ENCODE results near the gene ANXA1. TPM values are rescaled to one million over a fixed set of nuclear protein-coding genes. Genes with fewer than 3 reads are reported as not detected.
"Not testable (repeated sequence)": the region's sequence is repeated elsewhere in the genome, so short reads cannot be mapped to it uniquely, and the experiment has no call there.

The ANXA1 gene, protein sequence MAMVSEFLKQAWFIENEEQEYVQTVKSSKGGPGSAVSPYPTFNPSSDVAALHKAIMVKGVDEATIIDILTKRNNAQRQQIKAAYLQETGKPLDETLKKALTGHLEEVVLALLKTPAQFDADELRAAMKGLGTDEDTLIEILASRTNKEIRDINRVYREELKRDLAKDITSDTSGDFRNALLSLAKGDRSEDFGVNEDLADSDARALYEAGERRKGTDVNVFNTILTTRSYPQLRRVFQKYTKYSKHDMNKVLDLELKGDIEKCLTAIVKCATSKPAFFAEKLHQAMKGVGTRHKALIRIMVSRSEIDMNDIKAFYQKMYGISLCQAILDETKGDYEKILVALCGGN
- 100 to 1,000 TPM; 204 TPM for total RNA-seq

DNA sequence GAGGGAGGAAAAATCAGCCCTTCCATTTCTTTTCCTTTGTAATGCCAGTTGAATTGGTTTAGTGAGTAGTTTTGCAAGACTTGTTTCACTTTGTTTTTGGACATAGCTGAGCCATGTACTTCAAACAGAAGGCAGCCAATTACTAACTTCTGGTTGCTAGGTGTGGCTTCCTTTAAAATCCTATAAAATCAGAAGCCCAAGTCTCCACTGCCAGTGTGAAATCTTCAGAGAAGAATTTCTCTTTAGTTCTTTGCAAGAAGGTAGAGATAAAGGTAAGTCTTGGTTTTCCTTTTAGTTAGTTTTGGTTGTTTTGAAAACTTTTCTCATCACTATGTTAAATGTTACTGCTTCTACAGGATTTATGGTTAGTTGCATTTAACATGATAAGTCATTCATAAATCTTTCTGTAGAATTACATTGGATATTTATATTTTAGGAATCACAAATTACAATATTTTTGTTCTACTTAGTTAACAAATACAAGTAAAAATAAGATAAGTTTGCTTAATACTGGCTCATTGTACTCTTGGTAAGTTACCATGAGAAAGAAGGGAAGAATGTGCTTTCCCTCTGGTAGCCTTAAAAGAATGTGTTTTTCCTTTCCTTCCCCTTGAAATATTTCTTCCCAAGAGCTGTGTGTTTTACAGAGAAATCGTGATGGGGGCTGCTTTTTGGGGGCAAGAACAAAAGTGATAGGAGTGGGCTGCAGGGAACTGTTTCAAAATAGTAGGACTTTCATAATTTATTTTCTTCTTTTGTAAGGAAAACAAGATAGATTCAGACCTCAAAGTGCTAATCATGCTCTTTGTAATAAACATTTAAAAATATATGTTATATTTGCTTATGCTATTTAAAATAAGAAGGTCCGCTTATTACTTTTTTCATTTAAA lies at the start of gene ANXA1:
TSS of gene ANXA1 (plus strand) at position 213 of the 890 bp plus-strand sequence. CDS start 6,671 bp downstream, outside the sequence.
- POLR2A ChIA-PET: interaction anchor here (1.1 to 3.4 kb wide), 9 partner anchors 8 to 1384 kb away, joined by 3 to 22 read pairs (median 4); no protein-coding TSS in a partner anchor
- H3K27me3 Mint-ChIP-seq: no peaks in the 10 kb centered on the region

DNA sequence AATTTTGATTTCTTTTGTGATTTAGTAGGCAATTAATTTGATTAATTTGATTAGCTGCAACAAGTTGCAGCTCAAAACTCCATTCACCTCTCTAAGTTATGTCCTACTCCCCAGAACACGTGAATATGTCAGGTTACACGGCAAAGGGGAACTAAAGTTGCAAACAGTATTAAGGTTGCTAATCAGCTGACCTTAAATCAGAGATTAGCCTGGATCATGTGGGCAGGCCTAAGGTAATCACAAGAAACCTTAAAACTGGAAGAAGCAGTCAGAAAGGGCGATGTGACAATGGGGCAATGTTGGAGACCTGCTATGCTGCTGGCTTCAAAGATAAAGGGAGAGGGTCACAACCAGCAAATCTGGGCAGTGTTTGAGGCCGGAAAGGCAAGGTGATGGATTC lies 47.3 kb upstream of the ANXA1 start:
- CTCF ChIA-PET: interaction anchor here (0.9 to 2.2 kb wide), 3 partner anchors 12 to 79 kb away, joined by 3 to 6 read pairs (median 5); no protein-coding TSS in a partner anchor
- Mint-ChIP-seq H3K27me3 (peaks cover 12% of the 10 kb centered on the region), H3K36me3 (ENCODE audit: low read depth) (no peaks in the 10 kb centered on the region), H3K4me1 (no peaks in the 10 kb centered on the region), H3K9me3 (no peaks in the 10 kb centered on the region), H3K27ac (no peak overlapping the region), H3K4me3 (no peak overlapping the region)
- no peak for DNase-seq
- POLR2A ChIA-PET: no interaction called here

More for the DNA sequence above, at the start of gene ANXA1:
- DNase-seq: no peak
- CTCF ChIA-PET: interaction anchor here (0.7 to 1.3 kb wide), 4 partner anchors 21 to 1877 kb away, joined by 3 read pairs; no protein-coding TSS in a partner anchor
- Mint-ChIP-seq H3K9me3 (no peaks in the 10 kb centered on the region), H3K27ac (peak within 1 kb of the TSS; percentile 90), H3K4me1 (peaks cover 72% of the 10 kb centered on the region), H3K4me3 (peak within 1 kb of the TSS; percentile 88), H3K36me3 (ENCODE audit: low read depth) (peaks cover 22% of the 10 kb centered on the region)

DNA sequence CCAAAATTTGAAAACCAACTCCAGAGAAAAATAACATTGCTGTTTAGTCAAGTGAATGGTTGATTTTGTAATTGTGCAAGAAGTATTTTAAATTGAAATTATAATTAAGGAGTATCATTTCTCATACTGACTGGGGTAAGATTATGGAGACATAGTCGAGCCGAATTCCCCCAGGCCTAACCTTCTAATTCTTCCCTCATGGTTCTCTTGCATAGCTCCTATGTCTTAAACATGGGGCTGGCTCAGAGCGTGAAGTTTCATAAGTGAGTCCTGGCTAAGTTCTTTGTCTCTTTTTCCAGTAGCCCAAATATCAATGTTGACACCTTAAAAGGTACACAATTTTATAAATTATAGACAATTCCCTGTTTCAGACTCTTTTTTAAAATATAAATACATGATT lies 46.7 kb upstream of the ANXA1 start:
- Mint-ChIP-seq H3K4me1 (no peaks in the 10 kb centered on the region), H3K36me3 (ENCODE audit: low read depth) (no peaks in the 10 kb centered on the region), H3K27ac (no peak overlapping the region), H3K4me3 (no peak overlapping the region), H3K27me3 (peaks cover 12% of the 10 kb centered on the region), H3K9me3 (no peaks in the 10 kb centered on the region)
- DNase-seq: no peak
- ChIA-PET POLR2A (no interaction called here), CTCF (interaction anchor here (1.0 to 2.2 kb wide), 2 partner anchors 13 to 79 kb away, joined by 5 to 6 read pairs; no protein-coding TSS in a partner anchor)

DNA sequence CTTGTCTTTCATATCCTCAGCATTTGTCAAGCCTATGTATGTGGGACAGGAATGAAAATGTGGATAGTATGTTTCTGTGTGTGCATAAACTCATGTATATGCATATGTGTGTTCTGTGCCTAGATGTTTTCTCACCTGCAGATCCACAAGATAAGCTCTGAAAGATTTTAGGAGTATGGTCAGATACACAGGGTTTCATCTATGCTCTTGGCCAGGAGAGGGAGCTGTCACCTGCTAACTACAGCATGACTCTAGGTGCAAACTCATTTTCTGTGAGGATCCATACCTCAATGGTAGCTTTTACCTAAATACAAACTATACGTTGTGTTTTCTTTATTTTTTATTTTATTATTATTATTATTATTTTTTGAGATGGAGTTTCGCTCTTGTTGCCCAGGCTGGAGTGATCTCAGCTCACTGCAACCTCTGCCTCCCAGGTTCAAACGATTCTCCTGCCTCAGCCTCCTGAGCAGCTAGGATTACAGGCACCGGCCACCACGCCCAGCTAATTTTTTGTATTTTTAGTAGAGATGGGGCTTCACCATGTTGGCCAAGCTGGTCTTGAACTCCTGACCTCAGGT lies 44.1 kb upstream of the ANXA1 start:
- not testable (repeated sequence) for H3K4me1 Mint-ChIP-seq; H3K36me3 Mint-ChIP-seq (ENCODE audit: low read depth); H3K9me3 Mint-ChIP-seq; H3K27ac Mint-ChIP-seq; H3K27me3 Mint-ChIP-seq; H3K4me3 Mint-ChIP-seq
- ChIA-PET CTCF (interaction anchor here (0.6 to 5.5 kb wide), 32 partner anchors 9 to 1250 kb away, joined by 3 to 78 read pairs (median 6); partner anchors contain the start of gene ANXA1), POLR2A (interaction anchor here (0.8 to 1.2 kb wide), 3 partner anchors 45 to 75 kb away, joined by 4 to 6 read pairs (median 5); partner anchors contain the start of gene ANXA1)
- DNase-seq: peak; percentile 69

DNA sequence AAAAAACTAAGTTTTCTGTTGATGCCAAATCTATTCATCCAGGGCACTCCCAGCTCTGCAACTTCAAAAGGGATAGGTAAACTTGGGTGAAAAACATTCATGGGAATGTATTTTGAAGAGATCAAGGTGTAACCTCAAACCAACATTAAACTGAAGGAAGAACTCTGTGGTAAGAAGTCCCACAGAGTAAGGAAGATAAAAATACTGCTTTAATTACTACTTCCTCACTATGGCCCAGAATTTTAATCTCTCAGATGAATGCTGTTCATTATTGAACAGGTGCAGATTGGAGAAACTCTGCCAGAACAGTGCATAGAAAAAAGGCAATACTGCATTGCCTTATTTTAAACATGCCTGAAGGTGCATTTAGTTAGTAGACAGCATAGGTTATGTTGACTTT lies 37.6 kb upstream of the ANXA1 start:
- H3K4me3 Mint-ChIP-seq: no peak overlapping the region
- no peak for DNase-seq
- no peaks in the 10 kb centered on the region for H3K9me3 Mint-ChIP-seq
- no peak overlapping the region for H3K27ac Mint-ChIP-seq
- no peaks in the 10 kb centered on the region for H3K27me3 Mint-ChIP-seq
- no peaks in the 10 kb centered on the region for H3K36me3 Mint-ChIP-seq (ENCODE audit: low read depth)
- H3K4me1 Mint-ChIP-seq: peaks cover 31% of the 10 kb centered on the region
- POLR2A ChIA-PET: no interaction called here
- CTCF ChIA-PET: interaction anchor here (1.7 kb wide), 1 partner anchor 86 kb away, joined by 5 read pairs; no protein-coding TSS in a partner anchor

DNA sequence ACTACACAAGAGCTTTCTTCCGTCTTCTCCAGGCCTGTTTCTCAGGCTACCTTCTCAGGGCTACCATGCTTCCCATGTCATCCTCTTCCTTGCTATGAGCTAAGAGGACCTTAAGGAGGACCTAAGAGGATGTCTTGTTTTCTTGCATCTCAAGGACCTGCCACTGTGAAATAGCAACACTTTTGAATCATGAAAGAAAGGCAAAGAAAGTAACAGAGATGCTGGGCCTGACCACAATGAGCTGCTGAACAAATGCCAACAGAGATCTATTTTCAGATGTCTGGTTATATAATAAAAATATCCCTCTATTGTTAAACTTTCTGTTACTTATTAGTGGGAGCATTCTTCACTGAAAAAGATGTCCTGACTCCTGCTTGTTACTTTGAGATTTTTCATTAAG lies 36.7 kb upstream of the ANXA1 start:
- CTCF ChIA-PET: interaction anchor here (0.6 to 1.7 kb wide), 4 partner anchors 16 to 86 kb away, joined by 3 to 5 read pairs (median 4); no protein-coding TSS in a partner anchor
- no peak overlapping the region for H3K27ac Mint-ChIP-seq

DNA sequence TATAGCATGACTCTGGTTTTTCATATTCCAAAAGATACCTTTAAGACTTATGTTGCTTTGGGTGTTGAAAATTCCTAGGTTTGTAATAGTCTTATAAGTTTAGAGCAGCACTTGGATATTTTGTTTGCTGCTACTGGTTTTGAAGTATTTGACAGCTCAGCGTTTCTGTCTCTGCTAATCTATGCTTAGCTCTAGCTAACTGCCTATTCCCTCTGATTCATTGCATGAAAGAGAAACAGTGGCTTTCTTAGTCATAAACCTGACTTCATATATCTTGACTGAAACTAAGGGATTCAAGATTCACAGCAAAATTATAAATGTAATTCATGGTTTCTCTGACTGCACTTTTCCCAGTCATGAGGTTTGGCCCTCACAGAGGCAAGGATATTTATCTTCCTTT lies 35.6 kb upstream of the ANXA1 start:
- H3K4me1 Mint-ChIP-seq: peaks cover 31% of the 10 kb centered on the region
- no peaks in the 10 kb centered on the region for H3K27me3 Mint-ChIP-seq
- no peaks in the 10 kb centered on the region for H3K36me3 Mint-ChIP-seq (ENCODE audit: low read depth)
- POLR2A ChIA-PET: no interaction called here
- no peak overlapping the region for H3K27ac Mint-ChIP-seq
- H3K9me3 Mint-ChIP-seq: no peaks in the 10 kb centered on the region
- DNase-seq: no peak
- CTCF ChIA-PET: interaction anchor here (0.7 to 2.8 kb wide), 3 partner anchors 9 to 68 kb away, joined by 3 to 10 read pairs (median 4); no protein-coding TSS in a partner anchor
- H3K4me3 Mint-ChIP-seq: no peak overlapping the region

More for the DNA sequence above, 36.7 kb upstream of the ANXA1 start:
- Mint-ChIP-seq H3K36me3 (ENCODE audit: low read depth) (no peaks in the 10 kb centered on the region), H3K27me3 (no peaks in the 10 kb centered on the region), H3K4me3 (no peak overlapping the region), H3K4me1 (peaks cover 31% of the 10 kb centered on the region), H3K9me3 (no peaks in the 10 kb centered on the region)
- no peak for DNase-seq
- POLR2A ChIA-PET: interaction anchor here (1.2 kb wide), 1 partner anchor 16 kb away, joined by 4 read pairs; no protein-coding TSS in a partner anchor

DNA sequence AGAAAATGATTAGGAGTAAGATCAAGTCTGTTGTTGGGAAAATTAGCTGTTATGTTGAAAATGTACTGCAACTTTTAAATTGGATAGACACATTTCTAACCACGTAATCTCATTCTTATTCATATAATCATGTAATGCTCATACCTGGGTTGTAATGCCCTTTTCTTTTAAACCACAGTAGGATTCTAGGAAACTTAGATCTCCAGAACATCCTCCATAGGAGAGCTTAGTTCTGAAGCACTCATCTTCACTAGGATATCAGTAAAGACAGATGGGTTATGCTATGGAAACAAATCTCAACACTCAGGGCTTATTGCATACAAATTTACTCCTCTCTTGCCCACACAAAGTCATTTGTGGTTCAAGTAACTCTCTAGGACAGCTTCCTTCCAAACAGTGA lies 34.8 kb upstream of the ANXA1 start:
- Mint-ChIP-seq H3K9me3 (no peaks in the 10 kb centered on the region), H3K4me3 (no peak overlapping the region), H3K4me1 (peaks cover 35% of the 10 kb centered on the region), H3K27me3 (no peaks in the 10 kb centered on the region), H3K27ac (no peak overlapping the region), H3K36me3 (ENCODE audit: low read depth) (no peaks in the 10 kb centered on the region)
- ChIA-PET POLR2A (interaction anchor here (0.7 to 1.0 kb wide), 2 partner anchors 21 to 36 kb away, joined by 3 read pairs; no protein-coding TSS in a partner anchor), CTCF (interaction anchor here (0.7 to 2.8 kb wide), 4 partner anchors 9 to 67 kb away, joined by 3 to 10 read pairs (median 4); no protein-coding TSS in a partner anchor)
- DNase-seq: no peak

DNA sequence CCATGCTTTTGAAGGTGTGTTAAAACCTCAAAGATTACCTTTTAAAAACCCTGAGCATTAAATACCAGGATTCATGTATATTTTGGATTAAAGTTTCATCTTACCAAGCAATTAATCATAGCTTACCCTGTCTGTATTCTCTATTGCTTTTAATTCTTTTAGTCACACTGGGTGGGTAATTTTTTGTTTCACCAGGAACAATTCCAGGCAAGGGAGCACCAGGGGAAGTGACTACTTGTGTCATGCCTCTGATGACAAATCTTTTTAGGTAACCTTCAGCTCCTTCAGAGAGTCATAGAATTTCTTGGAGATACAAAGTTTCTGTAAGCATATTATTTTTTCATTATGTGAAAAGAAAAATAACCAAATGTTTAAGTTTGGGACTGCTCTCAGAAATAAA lies 33.4 kb upstream of the ANXA1 start:
- H3K27ac Mint-ChIP-seq: no peak overlapping the region
- H3K9me3 Mint-ChIP-seq: no peaks in the 10 kb centered on the region
- no peak overlapping the region for H3K4me3 Mint-ChIP-seq
- no peaks in the 10 kb centered on the region for H3K36me3 Mint-ChIP-seq (ENCODE audit: low read depth)
- H3K4me1 Mint-ChIP-seq: peaks cover 35% of the 10 kb centered on the region
- DNase-seq: no peak
- ChIA-PET CTCF (interaction anchor here (1.6 to 2.8 kb wide), 2 partner anchors 11 to 17 kb away, joined by 4 to 10 read pairs; no protein-coding TSS in a partner anchor), POLR2A (no interaction called here)
- no peaks in the 10 kb centered on the region for H3K27me3 Mint-ChIP-seq

DNA sequence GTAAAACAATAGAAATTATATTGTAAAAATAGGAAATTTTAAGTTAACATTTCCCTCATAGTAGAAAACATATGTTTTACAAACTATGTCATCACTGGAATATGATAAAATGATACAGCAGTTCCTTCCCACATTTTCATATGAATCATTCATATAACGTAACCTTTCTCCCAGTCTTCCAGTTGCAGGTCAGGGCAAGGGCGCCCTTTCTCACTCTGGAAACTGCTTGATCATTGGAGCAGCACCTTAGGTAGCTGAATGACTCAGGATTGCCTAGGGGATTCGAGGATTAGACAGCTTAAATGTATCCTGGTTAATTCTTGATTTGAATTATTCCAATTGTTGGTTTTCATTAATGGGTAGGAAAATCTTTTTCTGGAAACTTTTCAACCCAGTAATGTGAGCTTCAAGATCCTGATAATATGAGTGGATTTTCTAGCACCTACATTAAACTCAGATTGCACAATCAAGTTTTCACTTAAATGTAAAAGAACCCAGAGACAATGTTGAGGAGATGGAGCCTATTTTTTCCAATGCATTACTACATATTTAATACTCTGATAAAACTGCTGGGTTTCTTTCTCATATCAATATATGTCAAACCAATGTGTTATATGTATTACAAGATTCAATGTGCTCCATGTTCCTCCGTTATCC lies 32.6 kb upstream of the ANXA1 start:
- CTCF ChIA-PET: interaction anchor here (0.6 to 2.7 kb wide), 2 partner anchors 12 to 366 kb away, joined by 3 to 11 read pairs; no protein-coding TSS in a partner anchor

DNA sequence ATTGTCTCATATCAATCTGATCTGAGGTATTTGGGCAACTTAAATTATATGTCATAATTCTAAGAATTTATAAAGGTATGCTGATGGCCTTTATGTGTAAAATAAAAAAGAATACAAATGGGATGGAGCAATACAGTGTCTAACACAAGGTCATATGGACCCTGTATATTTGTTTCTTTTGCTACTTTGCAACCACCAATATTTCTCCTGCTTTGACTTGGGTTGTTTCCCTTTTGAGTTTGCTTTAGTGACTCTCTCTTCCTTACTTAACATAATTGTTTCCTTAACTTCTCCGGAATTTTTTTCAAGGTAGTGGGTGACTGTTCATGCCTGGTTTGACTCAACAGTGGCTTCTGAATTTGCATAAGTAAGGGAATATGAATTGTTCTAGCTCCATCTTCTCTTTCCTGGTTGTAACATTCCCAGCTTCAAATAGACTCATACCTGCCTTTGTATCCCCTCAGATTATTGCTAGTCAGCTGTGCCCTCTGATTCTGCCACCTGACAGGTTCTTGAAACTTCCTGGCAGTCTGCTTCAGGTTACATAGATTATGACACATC lies 30.2 kb upstream of the ANXA1 start:
- Mint-ChIP-seq H3K9me3 (no peaks in the 10 kb centered on the region), H3K4me3 (no peak overlapping the region), H3K4me1 (peaks cover 16% of the 10 kb centered on the region), H3K27ac (no peak overlapping the region), H3K36me3 (ENCODE audit: low read depth) (no peaks in the 10 kb centered on the region), H3K27me3 (no peaks in the 10 kb centered on the region)
- CTCF ChIA-PET: interaction anchor here (2.7 kb wide), 1 partner anchor 14 kb away, joined by 11 read pairs; no protein-coding TSS in a partner anchor
- DNase-seq: no peak
- POLR2A ChIA-PET: interaction anchor here (1.6 kb wide), 1 partner anchor 28 kb away, joined by 3 read pairs; no protein-coding TSS in a partner anchor

More for the DNA sequence above, 32.6 kb upstream of the ANXA1 start:
- POLR2A ChIA-PET: no interaction called here
- H3K27me3 Mint-ChIP-seq: no peaks in the 10 kb centered on the region
- H3K4me3 Mint-ChIP-seq: no peak overlapping the region
- no peak for DNase-seq
- H3K27ac Mint-ChIP-seq: no peak overlapping the region
- no peaks in the 10 kb centered on the region for H3K36me3 Mint-ChIP-seq (ENCODE audit: low read depth)
- H3K9me3 Mint-ChIP-seq: no peaks in the 10 kb centered on the region
- H3K4me1 Mint-ChIP-seq: peaks cover 33% of the 10 kb centered on the region

Data from activated CD4-positive, alpha-beta memory T cell treated with anti-CD3 and anti-CD28 coated beads, Interleukin-2, amount 10 ng/mL, durations not matched to agents 7 days and 5 days (primary cell).